H1 (cell line): Measurements from ENCODE around the gene NBEA. TPM values are rescaled to one million over a fixed set of nuclear protein-coding genes. Genes with fewer than 3 reads are reported as not detected.

Experiments
- ASH2L ChIP-seq: fragments of 200-600, 300-600 bp; sonication (generic); IDR thresholded peaks from one replicate; pipeline ENCODE4 v1.7.1; 2017; ENCODE audit warnings: low read length
- BACH1 ChIP-seq: IDR thresholded peaks from 2 replicates; pipeline ENCODE4 v1.6.1; 2012; ENCODE audit warnings: low read length, improper control_type of control experiment
- EGR1 ChIP-seq: IDR thresholded peaks from 2 replicates; pipeline ENCODE4 v1.6.1; 2011; ENCODE audit warnings: low read depth, low read length, borderline replicate concordance
- GTF2F1 ChIP-seq: IDR thresholded peaks from 2 replicates; pipeline ENCODE4 v1.6.1; 2012; ENCODE audit warnings: low read depth, low read length, improper control_type of control experiment, borderline replicate concordance
- RAD21 ChIP-seq, 2 experiments: IDR thresholded peaks in 1 of 2; conservative IDR thresholded peaks in 1 of 2; 2 replicates each; pipeline ENCODE4 v1.6.1; 2011; ENCODE audit warnings: low read depth in 2 of 2, low read length in 2 of 2, improper control_type of control experiment in 1 of 2, inconsistent platforms in 1 of 2, mild to moderate bottlenecking in 1 of 2, moderate library complexity in 1 of 2
- SAP30 ChIP-seq: fragments of 300-600 bp; sonication (generic); IDR thresholded peaks from 2 replicates; pipeline ENCODE4 v1.7.1; 2012; ENCODE audit warnings: low read length, moderate library complexity, mild to moderate bottlenecking, inconsistent platforms; ENCODE audit not compliant: insufficient read depth, insufficient replicate concordance
- SUZ12 ChIP-seq: fragments of 200-600 bp; sonication (generic); IDR thresholded peaks from 2 replicates; pipeline ENCODE4 v1.6.1; 2012; ENCODE audit warnings: mild to moderate bottlenecking, inconsistent platforms, low read length, moderate library complexity, mixed read lengths
- YY1 ChIP-seq: IDR thresholded peaks from 2 replicates; pipeline ENCODE4 v1.6.1; 2011; ENCODE audit warnings: low read depth, mild to moderate bottlenecking, low read length
- polyA plus RNA-seq, 7 experiments: library from polyadenylated mRNA; depleted of rRNA in 3 of 7; stranded (reverse) in 5 of 7; unstranded in 2 of 7; fragments of >200 nt in 5 of 7; fragments of 200-250 nt in 2 of 7; gene quantifications; 1 replicate in 5 of 7; 2 replicates in 1 of 7; 4 replicates in 1 of 7; pipeline versions ENCODE4 v1.2.1 to v1.2.3, GENCODE V29; 2011 to 2013; ENCODE audit warnings: missing spikeins in 2 of 7, mixed read lengths in 2 of 7
- total RNA-seq: library from RNA; stranded (reverse); fragmentation: NEBNext Ultra II Directional; extraction: Animal tissue kit (Norgen Biotek cat#: 25700); gene quantifications from 2 replicates; pipeline ENCODE4 v1.2.1, GENCODE V29; 2021

The NBEA gene
- total and polyA plus RNA-seq, 2 of the 8 experiments (the other 6 are each of a cell fraction or from before 2014, with no cell fraction given) = 14.2 to 21.5 TPM

GRCh38 chr13:35092751-35093150, 150.7 kb downstream of the NBEA start (continued):
- TF ChIP-seq RAD21 (IDR thresholded peaks at IDR 0.05 in 1 of 2, conservative IDR thresholded peaks at IDR 0.05 in 1 of 2; ENCODE audit: low read depth in 2 of 2, low read length in 2 of 2) (no peak), SAP30 (no peak), YY1 (no peak), BACH1 (no peak), GTF2F1 (no peak), SUZ12 (no peak), EGR1 (no peak), ASH2L (no peak)
